Measurements from ENCODE around the gene GSS. TPM values are rescaled to one million over a fixed set of nuclear protein-coding genes. Genes with fewer than 3 reads are reported as not detected.
A peak's percentile ranks its signal among the peaks of the same experiment; 100 is the strongest.

The GSS gene
- total RNA-seq, 4 donors from 2014 or later = 45.7 to 81.8 (median 62.4) TPM

- 88 to 90% methylated on average over 14 of the region's 14 CpGs for WGBS, 2 donors
- Histone ChIP-seq H3K36me3 (peaks cover 4 to 28% of the 10 kb centered on the region in 2 donors), H3K27ac (no peak overlapping the region), H3K4me1 (no peaks in the 10 kb centered on the region), H3K27me3 (no peaks in the 10 kb centered on the region), H3K9me3 (no peaks in the 10 kb centered on the region), H3K4me3 (replicated peaks in 1 of 3) (no peak overlapping the region)
- TF ChIP-seq CTCF (IDR thresholded peaks at IDR 0.05) (no peak), POLR2A (IDR thresholded peaks at IDR 0.05) (no peak)
- DNase-seq = peak in 1 of 2 donors; percentile 18
- intact Hi-C loops (cut with DNase I) = no loop called here
Observed at GRCh38 chr20:34938466-34939163, 17.0 kb downstream of the GSS start.

GRCh38 chr20:34931771-34932170, 23.8 kb downstream of the GSS start:
- Histone ChIP-seq H3K36me3 (peaks cover 10 to 33% of the 10 kb centered on the region in 2 donors), H3K27me3 (no peaks in the 10 kb centered on the region), H3K27ac (no peak overlapping the region), H3K4me1 (no peaks in the 10 kb centered on the region), H3K9me3 (no peaks in the 10 kb centered on the region), H3K4me3 (replicated peaks in 1 of 3) (no peak overlapping the region)
- intact Hi-C loops (cut with DNase I) = no loop called here
- WGBS, 2 donors = 90 to 91% methylated on average over 7 of the region's 7 CpGs
- TF ChIP-seq CTCF (IDR thresholded peaks at IDR 0.05) (no peak), POLR2A (IDR thresholded peaks at IDR 0.05) (no peak)
- DNase-seq = no peak

DNA sequence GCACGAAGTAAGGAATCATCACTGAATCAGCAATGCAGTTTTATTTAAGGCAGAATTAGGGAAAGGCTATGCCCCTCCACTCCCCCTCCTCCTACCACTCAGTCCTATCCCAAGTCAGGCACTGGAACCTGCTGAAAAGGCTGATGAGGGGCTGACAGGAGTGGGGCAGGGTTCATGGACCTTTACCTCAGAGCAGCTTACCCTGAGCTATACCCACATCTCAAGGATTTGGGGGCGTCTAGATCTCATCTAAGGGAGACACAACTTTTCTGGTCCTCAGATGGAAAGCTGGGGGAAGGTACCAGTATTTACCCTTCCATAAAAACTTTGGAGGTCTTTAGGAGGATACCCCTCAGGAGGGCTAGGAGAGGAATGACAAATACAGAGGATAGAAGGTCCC, 27.2 kb downstream of the GSS start:
- Histone ChIP-seq H3K27ac (no peak overlapping the region), H3K36me3 (peaks cover 10 to 37% of the 10 kb centered on the region in 2 donors)

DNA sequence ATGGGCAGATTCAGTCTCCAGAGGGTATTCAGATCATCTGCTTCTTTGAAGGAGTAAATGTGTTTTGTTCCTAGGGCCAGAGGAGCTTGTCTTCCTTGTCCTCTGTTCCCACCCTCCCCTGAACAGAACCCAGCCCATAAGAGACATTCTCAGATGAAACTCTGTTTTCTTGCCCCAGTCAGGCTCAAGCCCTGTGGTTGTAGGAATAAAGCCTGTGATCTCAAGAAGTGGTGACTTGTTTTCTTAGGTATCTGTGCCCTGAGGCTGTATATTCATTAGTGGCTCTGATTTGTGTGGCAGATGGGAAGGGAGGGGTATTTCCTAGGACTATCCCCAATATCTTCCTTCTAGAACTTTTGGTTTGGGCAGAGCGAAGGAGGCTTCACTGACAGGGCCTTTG, 27.9 kb downstream of the GSS start:
- Histone ChIP-seq H3K4me3 (replicated peaks in 1 of 3) (no peak overlapping the region), H3K27ac (no peak overlapping the region), H3K9me3 (no peaks in the 10 kb centered on the region), H3K4me1 (peaks cover 4 to 7% of the 10 kb centered on the region in 2 donors), H3K27me3 (no peaks in the 10 kb centered on the region), H3K36me3 (peaks cover 10 to 41% of the 10 kb centered on the region in 2 donors)
- intact Hi-C loops (cut with DNase I) = no loop called here
- WGBS, 2 donors = 100% methylated on average over 1 of the region's 1 CpG; no CpG with 5 or more reads in 1 of the 2 donors
- no peak for DNase-seq
- TF ChIP-seq CTCF (IDR thresholded peaks at IDR 0.05) (no peak), POLR2A (IDR thresholded peaks at IDR 0.05) (no peak)

More for the DNA sequence above, 27.2 kb downstream of the GSS start:
- no peak for DNase-seq
- Histone ChIP-seq H3K4me1 (no peaks in the 10 kb centered on the region), H3K4me3 (replicated peaks in 1 of 3) (no peak overlapping the region), H3K27me3 (no peaks in the 10 kb centered on the region), H3K9me3 (no peaks in the 10 kb centered on the region)
- WGBS, 2 donors = 96 to 100% methylated on average over 2 of the region's 2 CpGs
- TF ChIP-seq CTCF (IDR thresholded peaks at IDR 0.05) (no peak), POLR2A (IDR thresholded peaks at IDR 0.05) (no peak)
- intact Hi-C loops (cut with DNase I) = no loop called here

DNA sequence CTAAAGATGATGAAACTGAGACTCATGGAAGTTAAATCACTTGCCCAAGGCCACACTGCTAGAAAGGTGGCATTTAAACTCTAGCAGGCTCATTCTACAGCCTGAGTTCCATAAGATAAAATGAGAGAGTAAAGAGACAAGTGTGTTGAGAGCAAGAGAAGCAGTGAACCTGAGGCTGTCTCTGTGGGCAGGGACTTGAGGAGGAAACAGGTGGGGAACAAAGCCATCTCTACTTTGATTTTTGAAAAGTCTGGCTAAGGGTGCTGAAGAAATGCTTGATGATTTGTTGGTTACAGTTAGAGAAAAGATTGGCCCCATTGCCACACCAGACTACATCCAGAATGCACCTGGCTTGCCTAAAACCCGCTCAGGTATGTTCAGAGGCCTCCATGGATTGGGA, 29.0 kb downstream of the GSS start:
- DNase-seq = no peak
- WGBS, 2 donors = 90 to 100% methylated on average over 1 of the region's 1 CpG
- Histone ChIP-seq H3K4me3 (replicated peaks in 1 of 3) (no peak overlapping the region), H3K36me3 (peaks cover 10 to 41% of the 10 kb centered on the region in 2 donors), H3K27me3 (no peaks in the 10 kb centered on the region), H3K4me1 (peaks cover 4 to 14% of the 10 kb centered on the region in 2 donors), H3K9me3 (no peaks in the 10 kb centered on the region), H3K27ac (no peak overlapping the region)
- intact Hi-C loops (cut with DNase I) = no loop called here
- TF ChIP-seq POLR2A (IDR thresholded peaks at IDR 0.05) = no peak
- TF ChIP-seq CTCF (IDR thresholded peaks at IDR 0.05) = no peak

All from thyroid gland (tissue), 4 donors.